HepG2 (cell line): Measurements from ENCODE around the gene ZSCAN26. TPM values are rescaled to one million over a fixed set of nuclear protein-coding genes. Genes with fewer than 3 reads are reported as not detected.
A peak's percentile ranks its signal among the peaks of the same experiment; 100 is the strongest.

Source experiments
- CCDC6 ChIP-seq: sonication (generic); formaldehyde crosslinking; IDR thresholded peaks from 2 replicates; pipeline ENCODE4 v1.8.1; 2022; ENCODE audit warnings: mild to moderate bottlenecking, missing genetic modification reagents, moderate library complexity
- FOSL1 ChIP-seq: sonication (generic); formaldehyde crosslinking; IDR thresholded peaks from 2 replicates; pipeline ENCODE4 v1.9.0; 2021; ENCODE audit warnings: missing genetic modification reagents, borderline replicate concordance
- NFE2L1 ChIP-seq: sonication (generic); formaldehyde crosslinking; IDR thresholded peaks from 2 replicates; pipeline ENCODE4 v1.4.0; 2020; ENCODE audit warnings: missing genetic modification reagents, mild to moderate bottlenecking, borderline replicate concordance
- RBFOX2 ChIP-seq: fragments of 200-400 bp; formaldehyde crosslinking; IDR thresholded peaks from 2 replicates; pipeline ENCODE4 v1.6.1; 2017; ENCODE audit warnings: low read depth, mild to moderate bottlenecking, low read length
- SIX4 ChIP-seq: sonication (generic); formaldehyde crosslinking; IDR thresholded peaks from 2 replicates; pipeline ENCODE4 v1.4.0; 2020; ENCODE audit warnings: missing genetic modification reagents
- SOX6 ChIP-seq, 2 experiments: fragments of 450-650 bp in 1 of 2; sonication (generic) in 1 of 2; formaldehyde crosslinking in 1 of 2; IDR thresholded peaks; 2 replicates each; pipeline versions ENCODE4 v1.4.0 to v1.6.1; 2017 to 2020; ENCODE audit warnings: antibody characterized with exemption in 1 of 2, mild to moderate bottlenecking in 1 of 2, missing genetic modification reagents in 1 of 2
- ZFP41 ChIP-seq: sonication (generic); formaldehyde crosslinking; IDR thresholded peaks from 2 replicates; pipeline ENCODE4 v1.4.0; 2020; ENCODE audit warnings: mild to moderate bottlenecking, missing genetic modification reagents, borderline replicate concordance
- ZNF10 ChIP-seq: sonication (generic); formaldehyde crosslinking; IDR thresholded peaks from 2 replicates; pipeline ENCODE4 v1.4.0; 2020; ENCODE audit warnings: mild to moderate bottlenecking, low read depth, missing genetic modification reagents, borderline replicate concordance
- ZNF337 ChIP-seq: sonication (generic); formaldehyde crosslinking; IDR thresholded peaks from 2 replicates; pipeline ENCODE4 v1.5.1; 2020; ENCODE audit warnings: missing genetic modification reagents, low read depth, mild to moderate bottlenecking, borderline replicate concordance
- ZNF510 ChIP-seq: sonication (generic); formaldehyde crosslinking; IDR thresholded peaks from 2 replicates; pipeline ENCODE4 v1.4.0; 2020; ENCODE audit warnings: low read depth, mild to moderate bottlenecking, missing genetic modification reagents
- ZNF547 ChIP-seq: sonication (generic); formaldehyde crosslinking; IDR thresholded peaks from 2 replicates; pipeline ENCODE4 v1.5.1; 2020; ENCODE audit warnings: mild to moderate bottlenecking, missing genetic modification reagents
- ZNF607 ChIP-seq: sonication (generic); formaldehyde crosslinking; IDR thresholded peaks from 2 replicates; pipeline ENCODE4 v1.5.1; 2020; ENCODE audit warnings: missing genetic modification reagents, mild to moderate bottlenecking, borderline replicate concordance
- ZNF766 ChIP-seq: sonication (generic); formaldehyde crosslinking; IDR thresholded peaks from 2 replicates; pipeline ENCODE4 v1.5.0; 2020; ENCODE audit warnings: missing genetic modification reagents, borderline replicate concordance
- polyA plus RNA-seq, 8 experiments: library from polyadenylated mRNA; depleted of rRNA in 3 of 8; stranded (reverse) in 7 of 8; unstranded in 1 of 8; fragments of >200 nt; fragmentation: Illumina TruSeq in 4 of 8; extraction: Trizol in 4 of 8; gene quantifications; 2 replicates each; pipeline versions ENCODE4 v1.2.1 to v1.2.3, GENCODE V29; 2011 to 2016; ENCODE audit warnings: low read depth in 4 of 8, missing spikeins in 1 of 8, mixed read lengths in 1 of 8; ENCODE audit not compliant: insufficient read depth in 1 of 8
- total RNA-seq, 5 experiments: library from RNA; depleted of rRNA; stranded (reverse); fragments of >200 nt; fragmentation: Illumina TruSeq; extraction: Trizol; gene quantifications; 2 replicates each; pipeline ENCODE4 v1.2.3, GENCODE V29; 2016; ENCODE audit warnings: low read depth in 1 of 5
- TF ChIP-seq, protein P1 (sequence below): sonication (generic); formaldehyde crosslinking; conservative IDR thresholded peaks from 2 replicates; pipeline ENCODE4 v1.4.0; 2020; ENCODE audit warnings: missing genetic modification reagents
- TF ChIP-seq, protein P2 (sequence below): sonication (generic); formaldehyde crosslinking; IDR thresholded peaks from 2 replicates; pipeline ENCODE4 v1.4.0; 2020; ENCODE audit warnings: missing genetic modification reagents, borderline replicate concordance
- TF ChIP-seq, protein P3 (sequence below): sonication (generic); formaldehyde crosslinking; IDR thresholded peaks from 2 replicates; pipeline ENCODE4 v1.4.0; 2020; ENCODE audit warnings: missing genetic modification reagents, mild to moderate bottlenecking, borderline replicate concordance
- TF ChIP-seq, protein P4 (sequence below): sonication (generic); formaldehyde crosslinking; IDR thresholded peaks from 2 replicates; pipeline ENCODE4 v1.9.0; 2022; ENCODE audit warnings: low read depth, missing genetic modification reagents
- TF ChIP-seq, protein P5 (sequence below): sonication (generic); formaldehyde crosslinking; IDR thresholded peaks from 2 replicates; pipeline ENCODE4 v1.5.0; 2020; ENCODE audit warnings: missing genetic modification reagents
- TF ChIP-seq, protein P6 (sequence below): sonication (generic); formaldehyde crosslinking; conservative IDR thresholded peaks from 2 replicates; pipeline ENCODE4 v1.8.0; 2022; ENCODE audit warnings: missing genetic modification reagents

ZSCAN26 gene
- total and polyA plus RNA-seq, 2 of the 13 experiments (the other 11 are each of a cell fraction or from before 2014, with no cell fraction given) = 12.0 to 15.6 TPM

DNA sequence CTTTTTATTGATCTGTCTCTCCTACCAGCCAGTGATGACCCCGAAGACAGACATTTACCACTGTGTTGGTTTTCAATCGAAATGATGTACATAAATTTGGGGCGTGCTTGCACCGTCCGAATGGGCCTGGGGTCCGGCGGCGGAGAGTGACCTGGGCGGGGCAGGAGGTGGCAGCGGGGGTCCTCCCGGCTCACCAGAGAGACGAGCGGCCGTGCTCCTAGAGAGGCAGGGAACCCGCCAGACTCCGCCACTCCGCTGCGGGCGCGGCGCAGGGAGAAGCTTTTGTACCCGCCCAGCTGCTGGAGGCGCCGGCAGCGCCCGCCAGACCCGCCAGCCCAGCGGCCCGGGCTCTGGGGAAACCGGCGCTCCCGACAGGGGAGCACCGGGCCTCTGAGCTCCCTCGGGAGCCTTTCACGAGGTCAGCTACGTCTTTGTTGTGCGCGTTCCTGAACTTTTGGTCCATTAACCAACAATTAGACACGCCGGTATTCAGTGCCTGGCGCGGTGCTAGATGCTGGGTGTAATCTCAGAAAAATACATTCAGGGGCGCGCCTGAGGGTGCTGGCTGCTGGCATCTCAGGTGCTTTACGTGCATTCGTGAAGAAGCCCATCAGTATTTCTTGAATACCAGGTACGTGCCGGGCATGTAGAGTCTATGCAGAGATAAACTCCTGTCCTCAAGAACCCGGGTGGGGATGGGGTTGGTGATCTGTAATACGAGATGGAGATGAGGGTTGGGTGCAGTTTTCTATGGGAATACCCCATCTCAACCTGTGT, 14.5 kb downstream of the ZSCAN26 start, which contains the start of gene PGBD1 (continued):
- TF ChIP-seq, protein P1, sequence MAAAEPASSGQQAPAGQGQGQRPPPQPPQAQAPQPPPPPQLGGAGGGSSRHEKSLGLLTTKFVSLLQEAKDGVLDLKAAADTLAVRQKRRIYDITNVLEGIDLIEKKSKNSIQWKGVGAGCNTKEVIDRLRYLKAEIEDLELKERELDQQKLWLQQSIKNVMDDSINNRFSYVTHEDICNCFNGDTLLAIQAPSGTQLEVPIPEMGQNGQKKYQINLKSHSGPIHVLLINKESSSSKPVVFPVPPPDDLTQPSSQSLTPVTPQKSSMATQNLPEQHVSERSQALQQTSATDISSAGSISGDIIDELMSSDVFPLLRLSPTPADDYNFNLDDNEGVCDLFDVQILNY (CRISPR knock-in tag) = no peak
- no peak for TF ChIP-seq NFE2L1 (CRISPR knock-in tag)
- TF ChIP-seq FOSL1 = no peak
- TF ChIP-seq, protein P2, sequence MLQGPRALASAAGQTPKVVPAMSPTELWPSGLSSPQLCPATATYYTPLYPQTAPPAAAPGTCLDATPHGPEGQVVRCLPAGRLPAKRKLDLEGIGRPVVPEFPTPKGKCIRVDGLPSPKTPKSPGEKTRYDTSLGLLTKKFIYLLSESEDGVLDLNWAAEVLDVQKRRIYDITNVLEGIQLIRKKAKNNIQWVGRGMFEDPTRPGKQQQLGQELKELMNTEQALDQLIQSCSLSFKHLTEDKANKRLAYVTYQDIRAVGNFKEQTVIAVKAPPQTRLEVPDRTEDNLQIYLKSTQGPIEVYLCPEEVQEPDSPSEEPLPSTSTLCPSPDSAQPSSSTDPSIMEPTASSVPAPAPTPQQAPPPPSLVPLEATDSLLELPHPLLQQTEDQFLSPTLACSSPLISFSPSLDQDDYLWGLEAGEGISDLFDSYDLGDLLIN (CRISPR knock-in tag) = no peak
- no peak for TF ChIP-seq ZNF10 (CRISPR knock-in tag)
- peak; percentile 90 for TF ChIP-seq RBFOX2
- TF ChIP-seq SOX6 (IDR thresholded peaks at IDR 0.05) = no peak
- peak; percentile 70 for TF ChIP-seq SOX6 (CRISPR knock-in tag; IDR thresholded peaks at IDR 0.05)
- TF ChIP-seq, protein P3, sequence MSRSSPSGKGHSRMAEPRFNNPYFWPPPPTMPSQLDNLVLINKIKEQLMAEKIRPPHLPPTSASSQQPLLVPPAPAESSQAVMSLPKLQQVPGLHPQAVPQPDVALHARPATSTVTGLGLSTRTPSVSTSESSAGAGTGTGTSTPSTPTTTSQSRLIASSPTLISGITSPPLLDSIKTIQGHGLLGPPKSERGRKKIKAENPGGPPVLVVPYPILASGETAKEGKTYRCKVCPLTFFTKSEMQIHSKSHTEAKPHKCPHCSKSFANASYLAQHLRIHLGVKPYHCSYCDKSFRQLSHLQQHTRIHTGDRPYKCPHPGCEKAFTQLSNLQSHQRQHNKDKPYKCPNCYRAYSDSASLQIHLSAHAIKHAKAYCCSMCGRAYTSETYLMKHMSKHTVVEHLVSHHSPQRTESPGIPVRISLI (CRISPR knock-in tag) = no peak; the same call in 1 of the 2 replicates
- TF ChIP-seq, protein P4, sequence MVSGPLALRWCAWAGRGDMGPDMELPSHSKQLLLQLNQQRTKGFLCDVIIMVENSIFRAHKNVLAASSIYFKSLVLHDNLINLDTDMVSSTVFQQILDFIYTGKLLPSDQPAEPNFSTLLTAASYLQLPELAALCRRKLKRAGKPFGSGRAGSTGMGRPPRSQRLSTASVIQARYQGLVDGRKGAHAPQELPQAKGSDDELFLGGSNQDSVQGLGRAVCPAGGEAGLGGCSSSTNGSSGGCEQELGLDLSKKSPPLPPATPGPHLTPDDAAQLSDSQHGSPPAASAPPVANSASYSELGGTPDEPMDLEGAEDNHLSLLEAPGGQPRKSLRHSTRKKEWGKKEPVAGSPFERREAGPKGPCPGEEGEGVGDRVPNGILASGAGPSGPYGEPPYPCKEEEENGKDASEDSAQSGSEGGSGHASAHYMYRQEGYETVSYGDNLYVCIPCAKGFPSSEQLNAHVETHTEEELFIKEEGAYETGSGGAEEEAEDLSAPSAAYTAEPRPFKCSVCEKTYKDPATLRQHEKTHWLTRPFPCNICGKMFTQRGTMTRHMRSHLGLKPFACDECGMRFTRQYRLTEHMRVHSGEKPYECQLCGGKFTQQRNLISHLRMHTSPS (CRISPR knock-in tag) = no peak
- TF ChIP-seq ZNF766 (CRISPR knock-in tag) = no peak
- TF ChIP-seq SIX4 (CRISPR knock-in tag) = peak; percentile 16; the same call in 1 of the 2 replicates
- TF ChIP-seq ZNF510 = 0 out of 2 replicates have a peak, but pooled peaks have one; percentile 63
- TF ChIP-seq ZNF607 (CRISPR knock-in tag) = no peak; the same call in 1 of the 2 replicates
- TF ChIP-seq, protein P5, sequence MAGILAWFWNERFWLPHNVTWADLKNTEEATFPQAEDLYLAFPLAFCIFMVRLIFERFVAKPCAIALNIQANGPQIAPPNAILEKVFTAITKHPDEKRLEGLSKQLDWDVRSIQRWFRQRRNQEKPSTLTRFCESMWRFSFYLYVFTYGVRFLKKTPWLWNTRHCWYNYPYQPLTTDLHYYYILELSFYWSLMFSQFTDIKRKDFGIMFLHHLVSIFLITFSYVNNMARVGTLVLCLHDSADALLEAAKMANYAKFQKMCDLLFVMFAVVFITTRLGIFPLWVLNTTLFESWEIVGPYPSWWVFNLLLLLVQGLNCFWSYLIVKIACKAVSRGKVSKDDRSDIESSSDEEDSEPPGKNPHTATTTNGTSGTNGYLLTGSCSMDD (CRISPR knock-in tag) = no peak
- TF ChIP-seq ZNF547 (CRISPR knock-in tag) = peak; percentile 78
- TF ChIP-seq ZNF337 (CRISPR knock-in tag) = 0 out of 2 replicates have a peak, but pooled peaks have one; percentile 31
- TF ChIP-seq CCDC6 (CRISPR knock-in tag) = peak; percentile 66; the same call in 1 of the 2 replicates
- TF ChIP-seq, protein P6, sequence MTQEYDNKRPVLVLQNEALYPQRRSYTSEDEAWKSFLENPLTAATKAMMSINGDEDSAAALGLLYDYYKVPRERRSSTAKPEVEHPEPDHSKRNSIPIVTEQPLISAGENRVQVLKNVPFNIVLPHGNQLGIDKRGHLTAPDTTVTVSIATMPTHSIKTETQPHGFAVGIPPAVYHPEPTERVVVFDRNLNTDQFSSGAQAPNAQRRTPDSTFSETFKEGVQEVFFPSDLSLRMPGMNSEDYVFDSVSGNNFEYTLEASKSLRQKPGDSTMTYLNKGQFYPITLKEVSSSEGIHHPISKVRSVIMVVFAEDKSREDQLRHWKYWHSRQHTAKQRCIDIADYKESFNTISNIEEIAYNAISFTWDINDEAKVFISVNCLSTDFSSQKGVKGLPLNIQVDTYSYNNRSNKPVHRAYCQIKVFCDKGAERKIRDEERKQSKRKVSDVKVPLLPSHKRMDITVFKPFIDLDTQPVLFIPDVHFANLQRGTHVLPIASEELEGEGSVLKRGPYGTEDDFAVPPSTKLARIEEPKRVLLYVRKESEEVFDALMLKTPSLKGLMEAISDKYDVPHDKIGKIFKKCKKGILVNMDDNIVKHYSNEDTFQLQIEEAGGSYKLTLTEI = no peak
- TF ChIP-seq ZFP41 (CRISPR knock-in tag) = 0 out of 2 replicates have a peak, but pooled peaks have one; percentile 33
